HG02571 (cell line): ENCODE results near the gene ESR1.

ENCODE experiments used
- ATAC-seq: cut with Tn5 transposase; IDR thresholded peaks from one replicate; pipeline ENCODE4 v1.9.1; 2021; ENCODE audit warnings: mild to moderate bottlenecking, moderate library complexity; ENCODE audit not compliant: unreplicated experiment

ESR1 gene

DNA sequence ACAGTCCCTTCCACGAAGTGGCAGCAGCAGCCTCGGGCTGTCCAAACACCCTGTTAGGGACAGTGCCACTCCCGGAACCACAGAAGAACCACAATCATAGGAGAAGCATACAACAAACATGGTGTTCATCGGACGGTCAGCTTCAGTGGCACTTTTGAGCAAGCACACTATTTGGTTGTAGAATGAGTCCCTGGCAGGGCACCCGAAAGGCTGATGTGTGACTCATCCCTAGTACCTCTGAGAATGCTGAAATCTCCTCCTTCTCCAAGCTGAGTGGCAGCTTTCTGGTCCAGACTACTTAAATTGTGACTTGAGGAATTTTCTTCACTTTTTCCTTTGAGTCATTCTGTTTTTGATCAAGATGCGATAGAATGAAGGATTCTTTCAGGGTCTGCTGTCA is 282.5 kb downstream of the ESR1 start:
- no peak for ATAC-seq

DNA sequence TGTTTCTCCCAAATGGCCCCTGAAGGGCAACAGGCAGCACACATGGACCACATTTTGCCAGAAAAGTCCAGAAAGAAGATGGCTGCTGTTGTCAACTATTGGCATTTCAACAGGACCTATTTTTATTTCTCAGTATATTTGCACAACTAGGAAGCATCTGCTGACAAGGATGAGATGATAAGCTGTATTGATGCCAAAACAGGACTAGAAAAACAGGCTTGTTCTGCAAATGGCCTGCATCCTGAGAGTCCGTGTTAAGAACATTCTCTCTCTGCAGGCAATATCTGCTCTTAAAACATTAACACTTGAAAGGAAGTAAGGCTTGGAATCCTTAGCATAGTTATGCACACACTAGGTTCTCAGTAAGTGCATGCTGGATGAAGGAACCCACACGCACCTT is 283.7 kb downstream of the ESR1 start:
- no peak for ATAC-seq

GRCh38 chr6:152091851-152092341 is 284.4 kb downstream of the ESR1 start:
- ATAC-seq, result no peak

DNA sequence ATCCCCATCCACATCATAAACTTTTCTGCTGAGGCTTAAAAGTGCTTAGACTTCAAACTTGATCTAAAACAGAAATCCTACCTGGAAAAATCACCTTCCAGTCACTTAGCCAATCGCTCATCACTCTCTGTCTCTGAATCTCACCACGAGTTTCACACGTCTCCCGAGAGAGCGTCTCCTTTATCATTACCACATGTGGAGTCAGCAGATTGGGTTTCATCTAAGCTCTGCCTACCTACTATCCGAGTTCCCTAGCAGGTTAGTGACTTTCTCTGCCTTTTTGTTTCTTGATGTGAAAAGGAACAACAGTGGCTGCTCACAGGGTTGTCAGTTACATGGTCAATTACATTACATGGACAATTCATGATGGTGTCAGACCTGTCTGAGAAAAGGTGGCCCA is 286.2 kb downstream of the ESR1 start:
- ATAC-seq, result no peak

- no peak for ATAC-seq
These were observed 286.8 kb downstream of the ESR1 start for GRCh38 chr6:152094276-152094675.

DNA sequence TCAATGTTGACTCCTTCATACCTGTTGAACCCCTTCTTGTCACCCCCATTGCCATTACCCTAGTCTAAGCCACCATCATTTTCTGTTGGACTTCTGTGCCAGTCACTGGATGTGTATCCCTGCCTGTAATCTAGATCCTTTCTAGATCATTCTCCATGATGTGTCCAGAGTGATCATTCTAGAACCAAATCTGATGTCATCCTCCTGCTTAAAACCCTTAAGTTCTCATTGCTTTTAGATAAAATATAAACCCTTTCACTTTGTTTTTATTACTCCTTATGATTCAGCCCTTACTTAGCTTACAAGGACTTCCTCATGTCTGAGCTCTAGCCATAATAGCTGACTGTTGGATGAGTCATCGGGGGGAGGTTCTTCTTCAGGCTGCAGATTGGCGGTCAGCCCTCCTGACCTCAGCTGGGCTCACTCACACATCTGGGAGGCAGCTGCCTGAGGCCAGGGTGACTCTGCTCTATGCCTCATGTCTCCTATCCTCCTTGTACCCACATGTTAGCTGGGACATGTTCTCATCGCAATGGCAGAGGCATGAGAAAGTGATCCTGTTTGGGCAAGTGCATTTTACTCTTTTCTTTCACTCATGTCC is 287.6 kb downstream of the ESR1 start:
- no peak for ATAC-seq

GRCh38 chr6:152096863-152097496 is 289.5 kb downstream of the ESR1 start:
- no peak for ATAC-seq

GRCh38 chr6:152098683-152099082 is 291.2 kb downstream of the ESR1 start:
- no peak for ATAC-seq

GRCh38 chr6:152099446-152100182 is 292.1 kb downstream of the ESR1 start:
- ATAC-seq, result no peak

GRCh38 chr6:152100183-152100618 is 292.7 kb downstream of the ESR1 start:
- no peak for ATAC-seq

DNA sequence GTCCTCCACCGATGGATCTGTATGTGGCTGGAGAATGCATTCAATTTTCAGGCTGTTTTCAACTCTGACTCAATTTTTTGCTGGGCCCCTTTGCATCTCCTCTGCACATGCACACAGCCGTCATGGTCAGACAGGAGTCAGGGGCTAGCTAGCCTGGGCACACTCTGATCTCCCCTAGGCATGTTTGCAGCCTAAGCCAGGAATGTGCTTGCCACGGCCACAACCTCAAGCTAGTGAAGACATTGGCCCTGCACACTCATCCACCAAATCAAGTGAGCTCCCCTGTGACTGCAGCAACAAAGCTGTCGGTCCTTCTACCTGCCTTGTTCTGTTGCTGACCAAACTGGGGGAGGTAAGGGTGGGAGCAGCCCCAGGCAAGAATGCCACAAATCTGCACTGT is 300.5 kb downstream of the ESR1 start:
- ATAC-seq, result no peak

- no peak for ATAC-seq
These were observed 303.7 kb downstream of the ESR1 start for GRCh38 chr6:152110886-152111820.

DNA sequence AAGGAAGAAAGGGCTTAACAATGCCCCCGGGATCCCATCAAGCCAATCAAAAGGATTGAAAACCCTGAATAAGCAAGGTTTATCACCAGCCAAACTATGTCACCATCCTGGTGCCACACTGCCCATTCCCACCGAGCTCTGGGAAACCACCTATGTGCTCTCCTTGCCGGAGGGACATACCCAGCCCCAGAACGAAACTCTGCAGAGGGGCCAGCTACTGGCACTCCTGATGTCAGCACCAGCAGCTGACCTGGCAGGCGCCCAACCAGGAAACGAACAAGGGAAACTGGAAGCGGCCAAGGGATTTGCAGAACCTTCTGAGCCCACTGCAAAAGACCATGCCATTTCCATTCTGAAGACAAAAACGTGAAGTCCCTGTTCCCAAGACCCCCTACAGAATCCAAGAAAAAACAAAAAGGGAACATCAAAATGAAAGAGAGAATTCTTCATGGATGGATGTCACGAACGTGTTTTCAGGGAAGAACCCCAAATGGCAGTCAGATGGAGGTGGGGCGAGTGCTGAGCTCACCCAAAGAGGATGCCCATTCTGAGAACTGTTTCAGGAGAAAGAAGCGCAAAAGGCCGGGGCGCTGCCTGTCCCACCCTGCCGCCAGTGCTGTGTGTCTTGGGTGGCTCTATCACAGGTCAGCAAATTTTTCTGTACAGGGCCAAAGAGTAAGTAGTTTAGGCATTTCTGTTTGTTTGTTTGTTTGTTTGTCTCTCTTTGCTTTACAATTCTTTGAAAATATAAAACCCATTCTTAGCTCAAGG is 305.2 kb downstream of the ESR1 start:
- ATAC-seq, result peak; percentile 52

DNA sequence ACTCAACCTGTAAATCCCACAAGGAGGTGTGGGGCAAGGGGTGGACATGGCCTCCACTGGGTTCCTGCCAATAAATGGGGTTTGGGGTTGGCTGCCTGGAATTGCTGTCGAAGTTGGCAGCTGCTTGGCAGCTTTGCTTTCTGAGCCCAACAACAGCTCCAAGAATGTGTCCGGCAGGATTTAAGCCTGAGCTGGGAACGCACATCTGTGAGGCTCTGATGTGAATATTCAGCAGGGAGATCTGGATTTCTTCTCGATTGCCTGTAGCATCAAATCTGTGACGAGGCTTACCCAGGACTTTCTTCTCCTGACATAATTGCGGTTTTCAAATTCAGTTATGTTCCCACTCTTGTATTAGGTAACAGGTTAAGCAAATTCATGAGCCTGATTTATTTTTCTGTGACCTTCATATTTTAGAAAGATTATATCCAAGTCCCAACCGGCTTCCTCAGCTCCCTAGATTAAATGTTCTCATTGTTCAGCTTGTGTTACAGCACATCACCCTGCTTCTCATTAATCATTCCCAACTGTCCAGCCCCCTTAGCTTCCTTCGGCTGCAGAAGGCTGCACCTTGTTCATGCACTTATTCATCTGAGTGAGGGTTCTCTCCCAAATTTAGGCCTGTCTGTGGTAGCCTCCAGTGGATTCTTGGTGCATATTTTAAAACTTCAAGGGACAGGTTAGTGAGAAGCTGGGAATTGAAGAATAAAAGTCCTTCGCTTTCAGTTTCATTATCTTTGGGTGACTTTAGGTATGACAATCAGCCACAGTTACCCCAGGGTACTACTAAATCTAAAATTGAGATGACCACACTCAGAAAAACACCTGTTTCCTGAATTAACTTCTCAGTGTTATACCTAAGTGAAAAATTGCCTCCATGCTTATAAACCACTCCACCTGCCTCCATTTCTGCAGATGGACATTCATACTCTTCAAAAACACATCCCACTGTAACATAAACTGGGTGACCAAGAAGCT is 310.0 kb downstream of the ESR1 start:
- ATAC-seq, result no peak

DNA sequence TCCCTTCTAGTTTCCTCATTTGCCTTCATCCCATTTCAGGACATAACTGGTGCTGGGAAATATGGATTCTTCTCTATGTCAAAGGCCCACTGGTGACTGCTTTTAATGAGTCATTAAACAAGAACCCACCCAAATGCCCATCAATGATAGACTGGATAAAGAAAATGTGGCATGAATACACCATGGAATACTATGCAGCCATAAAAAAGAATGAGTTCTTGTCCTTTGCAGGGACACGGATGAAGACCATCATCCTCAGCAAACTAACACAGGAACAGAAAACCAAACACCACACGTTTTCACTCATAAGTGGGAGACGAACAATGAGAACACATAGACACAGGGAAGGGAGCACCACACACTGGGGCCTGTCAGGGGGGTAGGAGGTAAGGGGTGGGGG is 310.7 kb downstream of the ESR1 start:
- no peak for ATAC-seq

DNA sequence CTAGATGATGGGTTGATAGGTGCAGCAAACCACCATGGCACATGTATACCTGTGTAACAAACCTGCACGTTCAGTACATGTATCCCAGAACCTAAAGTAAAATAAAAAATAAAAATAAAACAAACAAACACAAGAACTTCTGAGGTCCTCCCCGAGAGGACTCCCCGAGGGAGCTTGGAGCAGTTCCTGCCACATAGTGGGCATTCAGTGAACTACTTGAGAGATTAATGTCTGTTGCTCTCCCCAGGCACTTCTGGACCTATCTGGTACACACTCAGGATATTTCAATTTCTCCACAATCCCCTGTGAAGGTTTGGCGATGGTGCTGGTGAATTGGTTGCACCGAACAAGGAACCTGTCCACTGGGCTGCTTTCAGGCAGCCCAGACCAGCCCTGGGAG is 311.2 kb downstream of the ESR1 start:
- no peak for ATAC-seq

- ATAC-seq, result no peak
These were observed 312.3 kb downstream of the ESR1 start for GRCh38 chr6:152119831-152120230.

DNA sequence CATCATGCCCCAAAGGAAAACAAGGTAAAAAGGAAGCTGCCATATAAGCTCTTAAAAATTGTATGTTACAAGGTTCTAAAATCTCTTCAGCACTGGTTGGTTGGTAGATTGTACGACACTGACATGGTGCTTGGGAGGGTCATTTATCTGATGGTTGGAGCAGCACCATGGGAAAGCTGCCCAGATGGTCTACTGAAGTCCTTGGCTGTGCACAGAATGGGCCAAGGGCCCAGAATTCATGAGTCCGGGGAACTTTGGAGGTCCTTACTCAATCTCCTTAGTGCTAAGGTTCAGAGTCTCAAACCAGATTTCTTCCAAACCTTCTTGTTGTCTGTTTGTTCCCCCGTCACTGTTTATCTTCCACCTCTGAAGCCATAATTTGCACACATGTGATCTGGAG is 314.4 kb downstream of the ESR1 start:
- ATAC-seq, result no peak

GRCh38 chr6:152122434-152122833 is 315.0 kb downstream of the ESR1 start:
- no peak for ATAC-seq
